SH-SY5Y (cell line): Measurements from ENCODE around the gene TAAR1.

Source experiments
- GATA2 ChIP-seq: IDR thresholded peaks from 2 replicates; pipeline ENCODE4 v1.6.1; 2011; ENCODE audit warnings: mild to moderate bottlenecking, low read depth, low read length
- GATA3 ChIP-seq: IDR thresholded peaks from 2 replicates; pipeline ENCODE4 v1.6.1; 2011; ENCODE audit warnings: low read depth, mild to moderate bottlenecking, low read length, moderate library complexity

DNA sequence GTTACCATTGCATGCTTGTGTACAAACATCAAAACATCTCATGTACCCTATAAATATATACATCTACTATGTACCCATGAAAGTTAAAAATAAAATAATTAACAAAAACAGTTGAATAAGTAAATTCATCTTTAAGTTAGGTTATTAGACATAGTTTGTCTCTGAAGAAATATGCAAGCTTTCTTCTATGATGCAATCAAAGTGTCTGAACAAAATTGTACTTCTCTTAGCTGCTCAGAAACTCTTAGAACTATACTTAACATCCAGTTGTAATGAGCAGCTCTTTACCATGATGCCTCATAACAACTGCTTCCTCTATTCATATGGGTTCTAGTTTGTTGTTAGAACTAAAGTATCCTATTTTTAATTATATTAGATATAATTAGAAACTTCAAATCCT, 49.0 kb upstream of the TAAR1 start:
- TF ChIP-seq GATA2 = no peak
- TF ChIP-seq GATA3 = no peak
